Activated naive CD8-positive, alpha-beta T cell treated with anti-CD3 and anti-CD28 coated beads, Interleukin-2, amount 50 U/mL, for 16 hours (primary cell): ENCODE results near the gene POLA2.

Source experiments
- DNase-seq: peaks from one replicate; pipeline ENCODE4 v3.0.0-alpha.2; 2020; ENCODE audit warnings: low read depth, low spot score

The POLA2 gene

DNA sequence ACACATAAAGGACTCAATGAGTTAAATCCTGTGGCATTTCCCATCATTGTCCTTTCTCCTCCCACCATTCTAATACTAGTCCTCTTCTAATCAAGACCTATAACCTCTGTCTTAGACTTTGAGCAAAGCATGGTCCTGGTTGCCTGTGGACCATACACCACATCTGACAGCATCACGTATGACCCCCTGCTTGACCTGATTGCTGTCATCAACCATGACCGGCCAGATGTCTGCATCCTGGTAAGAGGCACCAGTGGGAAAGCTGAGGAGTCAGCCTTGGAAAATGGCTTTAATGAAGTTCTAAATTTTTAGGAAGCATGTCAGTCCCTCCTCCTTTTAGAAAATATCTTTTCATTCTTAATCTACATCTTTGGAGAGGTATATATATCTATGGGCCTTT is 25.8 kb downstream of the POLA2 start:
- DNase-seq = no peak

DNA sequence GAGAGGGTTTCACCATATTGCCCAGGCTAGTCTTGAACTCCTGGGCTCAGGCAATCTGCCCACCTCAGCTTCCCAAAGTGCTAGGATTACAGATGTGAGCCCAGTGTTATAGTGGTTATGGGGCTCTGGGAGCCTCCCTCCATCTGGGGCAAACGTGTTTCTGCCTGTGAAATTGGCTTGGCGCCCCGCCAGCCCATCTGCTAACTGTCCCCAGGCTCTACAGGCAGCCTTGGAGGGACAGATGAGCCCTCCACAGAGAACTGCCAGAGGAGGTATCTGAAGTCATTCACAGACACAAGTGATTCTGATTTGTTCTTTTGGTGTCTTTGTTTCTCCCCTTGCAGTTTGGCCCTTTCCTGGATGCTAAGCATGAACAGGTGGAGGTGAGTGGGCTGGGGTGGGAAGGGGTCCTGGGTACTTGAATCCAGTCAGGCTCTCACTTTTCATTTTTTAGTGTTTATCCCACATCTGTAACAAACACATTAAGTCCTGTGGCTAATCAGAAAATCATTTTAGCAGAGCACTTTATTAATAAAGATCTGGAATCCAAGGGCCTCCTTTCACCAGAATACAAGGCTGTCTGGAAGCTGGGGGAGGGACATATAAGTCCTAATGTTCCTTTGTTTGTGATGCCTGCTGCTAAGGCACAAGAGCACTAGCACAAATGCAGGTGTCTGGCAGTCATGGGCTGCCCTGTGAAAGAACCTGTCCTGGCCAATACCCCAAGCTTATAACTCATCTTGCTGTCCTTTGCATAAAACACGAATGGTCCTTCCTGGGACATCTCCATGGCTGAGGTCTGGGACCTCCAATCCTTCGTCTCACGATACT is 27.2 kb downstream of the POLA2 start:
- no peak for DNase-seq

DNA sequence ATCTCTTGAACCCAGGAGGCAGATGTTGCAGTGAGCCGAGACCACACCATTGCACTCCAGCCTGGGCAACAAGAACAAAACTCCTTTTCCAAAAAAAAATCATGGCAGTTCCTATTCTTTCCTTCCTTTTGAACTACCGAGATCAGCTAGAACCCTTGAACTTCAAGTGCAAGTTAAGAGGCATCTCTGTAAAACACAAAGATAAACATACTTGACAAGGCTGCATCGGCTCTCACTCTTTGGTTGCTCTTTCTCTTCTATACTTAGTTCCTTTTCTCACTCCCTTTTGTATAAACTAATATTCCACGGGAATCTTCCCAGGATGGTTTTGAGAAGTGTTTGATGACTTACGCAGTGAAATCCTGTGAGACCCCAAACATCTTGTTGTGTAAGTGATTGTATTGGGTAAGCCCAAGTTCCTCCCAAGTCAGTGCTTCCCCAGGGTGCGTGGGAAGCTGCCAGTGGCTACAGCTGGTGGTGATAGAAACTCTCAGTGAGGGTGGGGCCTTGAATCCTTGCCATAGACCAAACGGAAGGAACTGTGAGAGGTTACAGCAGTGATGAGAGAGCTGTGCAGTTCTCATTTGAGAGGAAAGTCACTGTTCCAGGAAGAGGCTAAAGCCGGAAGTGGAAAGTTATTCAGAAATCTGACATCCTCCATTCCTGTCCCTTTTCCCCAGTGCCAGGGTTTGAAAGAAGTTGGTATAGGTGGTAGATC is 28.8 kb downstream of the POLA2 start:
- DNase-seq = no peak

DNA sequence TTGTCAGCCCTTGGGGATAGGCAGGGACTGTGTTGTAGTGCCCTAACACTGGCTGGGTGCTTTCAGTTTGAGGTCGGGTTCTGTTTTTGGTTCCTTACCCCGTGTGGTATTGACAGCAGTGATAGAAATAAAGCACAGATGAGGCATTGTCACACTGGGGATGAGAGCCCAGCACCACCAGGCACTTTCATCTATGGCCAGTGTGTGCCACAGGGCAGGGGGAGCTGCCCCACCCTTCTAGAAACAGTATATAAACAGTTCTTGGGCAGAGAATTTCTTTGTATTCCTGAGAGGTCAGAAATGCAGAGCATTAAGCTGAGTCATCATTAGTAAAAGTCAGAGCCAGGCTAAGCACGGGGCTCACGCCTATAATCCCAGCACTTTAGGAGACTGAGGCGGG is 29.9 kb downstream of the POLA2 start:
- no peak for DNase-seq

DNA sequence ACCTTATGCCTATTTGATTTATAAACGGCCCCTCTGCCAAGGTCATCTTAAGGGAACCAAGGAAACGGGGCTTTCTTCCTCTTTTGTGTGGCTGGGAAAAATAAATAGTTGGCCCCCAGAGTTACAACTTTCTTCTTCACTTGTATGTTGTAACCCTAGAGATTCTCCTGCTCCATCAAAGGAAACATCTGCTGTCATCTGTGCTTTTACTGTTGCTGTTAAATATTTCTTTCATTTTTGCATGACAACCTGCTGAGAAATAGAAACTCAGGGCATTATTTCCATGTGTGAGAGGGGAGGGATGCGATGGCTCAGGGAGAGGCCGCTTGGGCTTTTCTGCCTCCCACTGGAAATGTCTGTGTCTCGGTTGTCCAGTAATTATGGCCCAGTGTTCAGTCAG is 31.1 kb downstream of the POLA2 start:
- no peak for DNase-seq

DNA sequence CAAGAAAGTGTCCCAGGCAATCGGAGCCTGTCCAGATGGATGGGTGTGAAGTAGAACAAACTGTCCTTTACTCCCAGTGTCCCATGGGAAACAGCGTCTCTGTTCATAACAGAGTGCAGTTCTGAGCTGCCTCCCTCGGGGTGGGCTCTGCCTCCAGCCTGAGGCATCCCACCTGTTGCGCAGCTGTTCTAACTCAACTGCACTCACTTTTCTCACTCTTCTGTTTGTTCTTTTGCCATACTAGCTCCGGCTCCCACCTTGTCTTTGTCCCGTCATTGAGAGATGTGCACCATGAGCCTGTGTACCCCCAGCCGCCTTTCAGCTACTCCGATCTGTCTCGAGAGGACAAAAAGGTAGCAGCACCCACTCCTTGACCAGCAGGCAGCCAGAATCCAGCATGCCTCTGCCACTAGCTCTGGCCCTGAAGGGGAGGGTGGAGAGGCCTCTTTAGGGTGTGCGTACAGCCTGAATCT is 32.2 kb downstream of the POLA2 start:
- no peak for DNase-seq

DNA sequence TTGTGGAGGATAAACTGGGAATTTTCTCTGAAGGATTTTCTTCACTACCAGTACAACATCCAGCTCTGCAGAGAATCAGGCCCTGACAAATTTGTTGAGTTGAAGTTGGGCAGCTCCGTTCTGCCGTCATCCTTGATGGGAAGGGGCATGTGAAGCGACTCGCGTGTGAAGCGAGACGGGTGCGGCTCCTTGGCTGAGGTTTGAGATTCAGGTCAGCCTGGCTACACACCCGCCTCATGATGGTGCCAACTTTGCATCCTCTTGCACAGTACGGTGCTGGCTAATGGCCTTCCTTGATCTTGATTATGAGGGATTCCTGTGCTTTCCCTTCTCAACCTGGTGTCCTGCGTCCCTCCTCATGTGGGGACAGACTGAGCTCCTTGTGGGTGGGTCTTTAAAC is 33.2 kb downstream of the POLA2 start:
- DNase-seq = no peak

DNA sequence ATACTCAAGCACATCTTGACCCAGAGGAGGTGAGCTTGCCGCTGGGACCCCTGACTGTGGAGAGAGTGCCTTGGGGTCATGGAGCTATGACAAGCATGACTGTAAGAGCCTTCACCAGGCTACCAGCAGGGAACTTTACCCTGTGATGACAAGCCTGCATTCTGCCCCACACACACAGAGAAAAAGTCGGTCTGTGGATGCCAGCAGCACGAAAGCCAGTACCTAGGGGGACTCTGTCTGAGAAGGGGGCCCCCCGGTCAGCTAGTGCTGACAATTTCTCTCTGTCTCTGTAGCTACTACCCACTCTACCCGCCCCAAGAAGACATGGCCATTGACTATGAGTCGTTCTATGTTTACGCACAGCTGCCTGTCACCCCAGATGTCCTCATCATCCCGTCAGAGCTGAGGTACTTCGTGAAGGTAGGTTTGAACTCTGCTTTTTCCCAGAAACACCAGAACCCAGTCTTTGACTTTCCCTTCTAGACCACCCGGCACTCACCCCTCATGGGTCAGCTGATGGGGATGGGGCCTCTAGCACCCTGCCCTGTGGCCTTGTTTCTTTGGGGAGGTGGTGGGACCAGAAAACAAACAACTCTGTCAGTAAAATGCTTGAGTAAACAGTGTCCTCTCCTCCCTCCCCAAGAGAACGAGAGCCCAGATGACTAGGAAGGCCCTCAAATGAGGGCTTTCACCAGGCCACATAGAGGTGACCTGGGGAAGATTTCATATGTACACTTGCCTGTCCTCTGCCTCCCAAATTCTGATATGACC is 34.0 kb downstream of the POLA2 start:
- no peak for DNase-seq

DNA sequence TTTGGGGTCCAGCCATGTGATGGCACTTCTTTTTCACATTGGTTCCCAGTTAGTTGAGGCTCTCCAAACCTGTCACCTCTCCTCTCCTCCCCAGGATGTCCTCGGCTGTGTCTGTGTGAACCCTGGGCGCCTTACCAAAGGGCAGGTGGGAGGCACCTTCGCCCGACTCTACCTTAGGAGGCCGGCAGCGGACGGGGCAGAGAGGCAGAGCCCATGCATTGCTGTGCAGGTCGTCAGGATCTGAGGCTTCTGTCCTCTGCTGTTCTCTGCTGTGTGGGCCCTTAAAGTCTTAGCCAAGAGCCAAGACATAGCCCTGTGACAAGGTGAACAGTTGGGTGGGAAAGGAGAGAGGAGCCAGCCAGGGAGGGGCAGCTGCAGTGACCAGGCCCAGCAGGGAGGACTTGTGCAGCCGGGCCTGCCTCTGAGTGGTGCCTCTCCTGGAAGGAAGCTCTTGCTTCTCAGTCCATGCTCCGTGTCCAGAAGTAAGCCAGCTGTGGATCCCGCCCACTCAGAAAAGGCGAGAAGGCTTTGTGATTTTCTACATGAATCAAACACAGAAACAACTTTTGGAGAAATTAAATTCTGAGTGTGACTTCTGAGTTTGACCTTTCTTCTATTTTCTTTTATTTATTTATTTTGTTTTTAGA is 35.4 kb downstream of the POLA2 start:
- no peak for DNase-seq

GRCh38 chr11:65298131-65298535 is 36.4 kb downstream of the POLA2 start:
- no peak for DNase-seq

GRCh38 chr11:65298655-65299179 is 37.0 kb downstream of the POLA2 start:
- no peak for DNase-seq

- no peak for DNase-seq
These were observed 39.0 kb downstream of the POLA2 start for GRCh38 chr11:65300621-65301275.

DNA sequence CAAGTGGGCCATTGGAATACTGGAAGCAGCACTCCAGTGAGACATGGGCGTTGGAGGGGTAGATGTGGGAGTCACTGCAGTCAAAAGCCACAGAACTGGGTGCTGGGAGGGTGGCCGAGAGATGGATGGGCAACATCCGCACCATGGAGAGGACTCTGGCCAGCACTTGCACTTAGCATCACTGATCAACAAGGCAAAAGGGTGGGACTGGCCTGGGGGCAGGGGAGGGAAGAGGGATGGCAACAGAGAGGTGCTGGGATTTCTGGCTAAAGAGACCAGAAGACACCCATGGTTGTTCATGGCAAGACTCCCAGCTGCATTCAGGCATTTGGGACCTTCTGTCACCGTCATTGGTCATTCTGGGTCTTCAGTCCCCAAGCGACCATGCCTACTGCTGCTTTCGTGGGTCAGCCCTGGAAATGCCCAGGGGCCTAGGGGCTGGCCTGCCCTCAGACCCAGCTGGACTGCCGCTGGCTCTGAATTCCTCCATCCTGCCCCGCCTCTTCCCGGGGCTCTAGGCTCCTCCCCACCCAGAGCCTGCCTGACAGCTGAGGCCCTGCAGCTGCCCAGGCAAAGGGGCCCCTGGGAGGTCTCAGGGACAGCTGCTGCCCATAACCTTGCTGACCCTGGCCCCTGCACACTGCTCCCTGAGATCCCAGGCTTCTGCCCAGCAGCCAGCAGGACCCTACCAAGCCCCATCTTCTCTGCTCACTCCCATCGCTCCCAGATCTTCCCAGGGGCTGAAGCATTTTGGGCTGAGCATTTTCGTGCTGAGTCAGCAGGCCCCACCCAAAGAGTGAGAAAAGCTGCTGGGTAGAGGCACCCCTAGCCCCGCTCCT is 39.9 kb downstream of the POLA2 start:
- no peak for DNase-seq

- DNase-seq = no peak
These were observed 41.8 kb downstream of the POLA2 start for GRCh38 chr11:65303555-65303954.

DNA sequence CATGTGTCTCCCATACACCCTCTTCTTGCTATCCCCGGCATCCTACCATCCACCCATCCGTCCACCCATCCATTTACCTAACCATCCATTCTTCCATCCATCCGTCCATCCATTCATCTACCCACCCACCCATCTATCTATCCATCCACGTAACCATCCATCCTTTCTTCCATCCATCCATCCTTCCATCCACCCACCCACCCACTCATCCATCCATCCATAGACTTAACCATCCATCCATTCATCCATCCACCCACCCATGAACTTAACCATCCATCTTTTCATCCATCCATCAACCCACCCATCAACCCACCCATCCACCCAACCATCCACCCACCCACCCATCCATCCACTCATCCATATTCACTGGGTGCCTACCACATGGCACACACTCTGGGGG is 42.3 kb downstream of the POLA2 start:
- DNase-seq = no peak

GRCh38 chr11:65304613-65305012 is 42.9 kb downstream of the POLA2 start:
- DNase-seq = no peak

DNA sequence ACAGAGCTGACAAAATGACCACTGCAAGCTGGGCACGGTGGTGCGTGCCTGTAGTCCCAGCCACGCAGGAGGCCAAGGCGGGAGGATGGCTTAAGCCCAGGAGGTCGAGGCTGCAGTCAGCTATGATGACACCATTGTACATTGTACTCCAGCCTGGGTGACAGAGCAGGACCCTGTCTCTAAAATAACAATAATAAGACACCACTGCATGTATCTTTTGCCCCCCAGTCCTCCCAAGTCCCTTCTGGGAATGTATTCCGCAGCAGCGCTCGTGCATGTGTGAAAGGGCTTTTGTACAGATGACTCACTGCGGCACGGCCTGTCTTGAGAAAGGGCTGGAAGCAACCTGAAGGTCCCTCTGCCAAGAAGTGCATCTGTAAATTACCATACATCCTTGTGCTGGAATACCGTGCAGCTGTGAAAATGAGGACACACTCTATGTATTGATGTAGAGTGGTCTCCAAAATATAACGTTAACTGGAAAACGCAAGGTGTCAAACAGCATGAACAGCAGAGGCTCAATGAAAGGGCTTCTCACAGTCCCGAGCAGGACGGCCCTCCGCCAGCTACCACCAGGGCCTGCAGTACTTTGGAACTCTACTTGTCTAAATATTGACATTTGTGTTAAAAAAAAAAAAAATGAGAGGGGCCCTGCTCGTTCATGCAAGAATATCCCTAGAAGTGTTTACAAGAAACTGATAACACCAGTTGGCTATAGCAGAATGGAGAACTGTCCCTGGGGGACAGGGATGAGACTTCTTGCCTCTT is 43.9 kb downstream of the POLA2 start:
- DNase-seq = no peak

GRCh38 chr11:65307298-65308229 is 45.8 kb downstream of the POLA2 start:
- DNase-seq = no peak
